GM18870 (cell line): ENCODE data around the gene SCG2.
A peak's percentile ranks its signal among the peaks of the same experiment; 100 is the strongest.

Experiments
- ATAC-seq: cut with Tn5 transposase; IDR thresholded peaks from one replicate; pipeline ENCODE4 v1.9.1; 2021; ENCODE audit warnings: moderate library complexity; ENCODE audit not compliant: unreplicated experiment

The SCG2 gene

GRCh38 chr2:223601932-223602666 lies at the start of gene SCG2:
SCG2 (minus strand) TSS chr2:223602361; CDS start chr2:223599282, 3,079 bp downstream.
- ATAC-seq, result peak; percentile 69

- ATAC-seq, result no peak
These were observed 47.7 kb upstream of the SCG2 start for GRCh38 chr2:223649554-223650533.

- no peak for ATAC-seq
These were observed 46.6 kb upstream of the SCG2 start for GRCh38 chr2:223648755-223649154.

- peak; percentile 92 for ATAC-seq
These were observed 45.2 kb upstream of the SCG2 start for GRCh38 chr2:223647258-223647952.

GRCh38 chr2:223644136-223644535 lies 42.0 kb upstream of the SCG2 start:
- no peak for ATAC-seq

GRCh38 chr2:223643309-223643708 lies 41.1 kb upstream of the SCG2 start:
- no peak for ATAC-seq

- ATAC-seq, result no peak
These were observed 40.3 kb upstream of the SCG2 start for GRCh38 chr2:223642506-223642905.

- ATAC-seq, result no peak
These were observed 38.9 kb upstream of the SCG2 start for GRCh38 chr2:223641082-223641481.

- ATAC-seq, result no peak
These were observed 32.9 kb upstream of the SCG2 start for GRCh38 chr2:223635080-223635479.

- no peak for ATAC-seq
These were observed 32.1 kb upstream of the SCG2 start for GRCh38 chr2:223634238-223634637.

- no peak for ATAC-seq
These were observed 31.5 kb upstream of the SCG2 start for GRCh38 chr2:223633656-223634055.

- no peak for ATAC-seq
These were observed 30.7 kb upstream of the SCG2 start for GRCh38 chr2:223632826-223633225.

GRCh38 chr2:223626716-223627115 lies 24.6 kb upstream of the SCG2 start:
- no peak for ATAC-seq

- no peak for ATAC-seq
These were observed 23.5 kb upstream of the SCG2 start for GRCh38 chr2:223625652-223626051.

GRCh38 chr2:223621901-223622300 lies 19.7 kb upstream of the SCG2 start:
- no peak for ATAC-seq

- ATAC-seq, result no peak
These were observed 17.4 kb upstream of the SCG2 start for GRCh38 chr2:223619486-223620129.

- ATAC-seq, result no peak
These were observed 16.2 kb upstream of the SCG2 start for GRCh38 chr2:223618172-223619035.

GRCh38 chr2:223614534-223614933 lies 12.4 kb upstream of the SCG2 start:
- no peak for ATAC-seq

GRCh38 chr2:223613017-223613950 lies 11.1 kb upstream of the SCG2 start:
- ATAC-seq, result no peak
